Upper lobe of left lung (tissue), 6 donors: Measurements from ENCODE around the gene CYP2U1. TPM values are rescaled to one million over a fixed set of nuclear protein-coding genes. Genes with fewer than 3 reads are reported as not detected.
"Not testable (repeated sequence)": the region's sequence is repeated elsewhere in the genome, so short reads cannot be mapped to it uniquely, and the experiment has no call there.

Experiments
- ATAC-seq, 2 donors: fragments of 200-7000 bp; cut with Tn5 transposase; one replicate each; pipeline ENCODE4 v1.9.1; 2022; ENCODE audit warnings: mild to moderate bottlenecking in 2 of 2, moderate library complexity in 2 of 2; ENCODE audit not compliant: low FRiP score in 2 of 2
- DNase-seq, 2 donors: peaks; one replicate each; pipeline ENCODE4 v3.0.0-alpha.2; 2019 to 2020
- H3K27ac ChIP-seq, 4 donors: fragments of 200-600 bp; sonication (generic); one replicate each; pipeline ENCODE4 v1.5.1; 2016 to 2019
- H3K27me3 ChIP-seq, 4 donors: fragments of 200-600 bp; sonication (generic); one replicate each; pipeline ENCODE4 v1.5.1; 2017 to 2019
- H3K36me3 ChIP-seq, 4 donors: fragments of 200-600 bp; sonication (generic); one replicate each; pipeline ENCODE4 v1.5.1; 2016 to 2019
- H3K4me1 ChIP-seq, 4 donors: fragments of 200-600 bp; sonication (generic); one replicate each; pipeline ENCODE4 v1.5.1; 2018 to 2019
- H3K4me3 ChIP-seq, 4 donors: fragments of 200-600 bp; sonication (generic); one replicate each; pipeline ENCODE4 v1.5.1; 2017 to 2019; ENCODE audit warnings: mild to moderate bottlenecking in 2 of 4, moderate library complexity in 1 of 4
- H3K9me3 ChIP-seq, 4 donors: fragments of 200-600 bp; sonication (generic); one replicate each; pipeline ENCODE4 v1.5.1; 2018 to 2019
- CTCF ChIP-seq, 6 experiments: fragments of 450-650 bp in 4 of 6; fragments of 200-600 bp in 2 of 6; sonication (generic) in 2 of 6; IDR thresholded peaks; one replicate each; pipeline ENCODE4 v1.5.1; 2016 to 2019; ENCODE audit warnings: antibody characterized with exemption in 6 of 6
- EP300 ChIP-seq, 4 donors: sonication (generic); formaldehyde crosslinking; IDR thresholded peaks; one replicate each; pipeline ENCODE4 v1.5.1; 2017; ENCODE audit warnings: antibody characterized with exemption in 4 of 4, control low read depth in 2 of 4
- POLR2A ChIP-seq, 4 donors: fragments of 450-650 bp; IDR thresholded peaks; one replicate each; pipeline ENCODE4 v1.5.1; 2016 to 2017; ENCODE audit warnings: antibody characterized with exemption in 4 of 4, mild to moderate bottlenecking in 2 of 4
- POLR2AphosphoS5 ChIP-seq, 2 donors: sonication (generic); formaldehyde crosslinking; IDR thresholded peaks; one replicate each; pipeline ENCODE4 v1.5.1; 2017; ENCODE audit warnings: antibody characterized with exemption in 2 of 2
- WGBS, 2 donors: methylation state at CpG; one replicate each; pipeline ENCODE4 v1.1.5; 2017 to 2018; 5-methylcytosine and 5-hydroxymethylcytosine counted together
- total RNA-seq, 6 donors: library from RNA; depleted of rRNA in 4 of 6; stranded (reverse); fragments of >200 nt in 4 of 6; gene quantifications; one replicate each; pipeline versions ENCODE4 v1.1.0 to v1.2.1, GENCODE V29; 2016 to 2021
- donor health status: DM: no; HTN: no; CAD: no; lungs with moderate emphysema.
- donor health status: DM: no; HTN: yes; CAD: no; lungs with severe emphysema.

CYP2U1 gene
- total RNA-seq, 6 donors from 2014 or later, result 3.1 to 8.3 (median 6.1) TPM

- Histone ChIP-seq H3K27ac (no peak overlapping the region), H3K4me3 (no peak overlapping the region), H3K27me3 (no peaks in the 10 kb centered on the region), H3K4me1 (peaks cover 0 to 16% (median 9%) of the 10 kb centered on the region in 4 donors), H3K9me3 (no peaks in the 10 kb centered on the region), H3K36me3 (peaks cover 0 to 5% (median 2%) of the 10 kb centered on the region in 4 donors)
- no peak for ATAC-seq
- no peak for DNase-seq
- TF ChIP-seq EP300 (IDR thresholded peaks at IDR 0.05), result no peak
Observed at GRCh38 chr4:107897823-107898222, 33.5 kb upstream of the CYP2U1 start.

- no peak overlapping the region for H3K4me3 ChIP-seq
- H3K4me1 ChIP-seq, result peaks cover 0 to 16% (median 7%) of the 10 kb centered on the region in 4 donors
- no peaks in the 10 kb centered on the region for H3K27me3 ChIP-seq
- no peak for ATAC-seq
- H3K9me3 ChIP-seq, result no peaks in the 10 kb centered on the region
- peaks cover 0 to 16% (median 4%) of the 10 kb centered on the region in 4 donors for H3K36me3 ChIP-seq
- no peak overlapping the region for H3K27ac ChIP-seq
- no peak for TF ChIP-seq EP300 (IDR thresholded peaks at IDR 0.05)
- no peak for TF ChIP-seq CTCF (IDR thresholded peaks at IDR 0.05)
- TF ChIP-seq POLR2A (IDR thresholded peaks at IDR 0.05), result no peak
- TF ChIP-seq POLR2AphosphoS5 (IDR thresholded peaks at IDR 0.05), result no peak
- no peak for DNase-seq
- WGBS, 2 donors, result 71 to 77% methylated on average over 4 of the region's 4 CpGs
Observed at GRCh38 chr4:107900067-107900466, 31.3 kb upstream of the CYP2U1 start.

- no peaks in the 10 kb centered on the region for H3K27me3 ChIP-seq
- DNase-seq (no peak), ATAC-seq (no peak)
- H3K4me3 ChIP-seq, result no peak overlapping the region
- no peaks in the 10 kb centered on the region for H3K9me3 ChIP-seq
- H3K36me3 ChIP-seq, result peaks cover 0 to 16% (median 4%) of the 10 kb centered on the region in 4 donors
- 91 to 95% methylated on average over 3 of the region's 3 CpGs for WGBS, 2 donors
- H3K27ac ChIP-seq, result no peak overlapping the region
- no peak for TF ChIP-seq POLR2AphosphoS5 (IDR thresholded peaks at IDR 0.05)
- TF ChIP-seq POLR2A (IDR thresholded peaks at IDR 0.05), result no peak
- no peak for TF ChIP-seq CTCF (IDR thresholded peaks at IDR 0.05)
- TF ChIP-seq EP300 (IDR thresholded peaks at IDR 0.05), result no peak
- H3K4me1 ChIP-seq, result peaks cover 0 to 14% (median 4%) of the 10 kb centered on the region in 4 donors
Observed at GRCh38 chr4:107900508-107900907, 30.8 kb upstream of the CYP2U1 start.

GRCh38 chr4:107901213-107901934 is 30.0 kb upstream of the CYP2U1 start:
- TF ChIP-seq POLR2AphosphoS5 (IDR thresholded peaks at IDR 0.05) (no peak), EP300 (IDR thresholded peaks at IDR 0.05) (no peak), CTCF (IDR thresholded peaks at IDR 0.05) (no peak), POLR2A (IDR thresholded peaks at IDR 0.05) (no peak)
- peaks cover 0 to 16% (median 4%) of the 10 kb centered on the region in 4 donors for H3K36me3 ChIP-seq
- H3K4me1 ChIP-seq, result peaks cover 0 to 8% (median 0%) of the 10 kb centered on the region in 4 donors
- 79 to 95% methylated on average over 2 of the region's 2 CpGs for WGBS, 2 donors
- H3K27me3 ChIP-seq, result no peaks in the 10 kb centered on the region
- no peaks in the 10 kb centered on the region for H3K9me3 ChIP-seq
- DNase-seq (no peak), ATAC-seq (no peak)
- no peak overlapping the region for H3K4me3 ChIP-seq
- H3K27ac ChIP-seq, result no peak overlapping the region

- TF ChIP-seq CTCF (IDR thresholded peaks at IDR 0.05), result no peak
- WGBS, 2 donors, result 84 to 87% methylated on average over 2 of the region's 2 CpGs
- DNase-seq (no peak), ATAC-seq (no peak)
- Histone ChIP-seq H3K4me1 (no peaks in the 10 kb centered on the region), H3K4me3 (no peak overlapping the region), H3K9me3 (no peaks in the 10 kb centered on the region), H3K36me3 (peaks cover 0 to 16% (median 4%) of the 10 kb centered on the region in 4 donors), H3K27ac (no peak overlapping the region), H3K27me3 (no peaks in the 10 kb centered on the region)
Observed at GRCh38 chr4:107902715-107903114, 28.6 kb upstream of the CYP2U1 start.

GRCh38 chr4:107905082-107905481 is 26.3 kb upstream of the CYP2U1 start:
- not testable (repeated sequence) for DNase-seq, ATAC-seq, H3K4me3 ChIP-seq, H3K4me1 ChIP-seq, H3K27me3 ChIP-seq, H3K27ac ChIP-seq, H3K9me3 ChIP-seq
- peaks cover 3 to 22% (median 4%) of the 10 kb centered on the region in 4 donors for H3K36me3 ChIP-seq
- 82 to 94% methylated on average over 3 of the region's 3 CpGs for WGBS, 2 donors
